Neural cell (in vitro differentiated cells): ENCODE measurements around the gene RGS19.

Experiments
- CTCF ChIP-seq: fragments of 450-650 bp; IDR thresholded peaks from 2 replicates; pipeline ENCODE4 v1.5.1; 2014; ENCODE audit warnings: antibody characterized with exemption, mild to moderate bottlenecking, moderate library complexity; ENCODE audit not compliant: poor library complexity, severe bottlenecking
- EP300 ChIP-seq: fragments of 450-650 bp; conservative IDR thresholded peaks from 2 replicates; pipeline ENCODE4 v1.6.1; 2014; ENCODE audit warnings: antibody characterized with exemption, mild to moderate bottlenecking, moderate library complexity; ENCODE audit not compliant: poor library complexity, severe bottlenecking

- no peak for TF ChIP-seq CTCF
- TF ChIP-seq EP300, result no peak
Measured at GRCh38 chr20:64080813-64081623, 1.7 kb upstream of the RGS19 start.
